HFFc6 (cell line): Measurements from ENCODE around the gene HECTD3. TPM values are rescaled to one million over a fixed set of nuclear protein-coding genes. Genes with fewer than 3 reads are reported as not detected.
A peak's percentile ranks its signal among the peaks of the same experiment; 100 is the strongest.
"Not testable (repeated sequence)": the region's sequence is repeated elsewhere in the genome, so short reads cannot be mapped to it uniquely, and the experiment has no call there.

Source experiments
- DNase-seq: peaks from one replicate; pipeline ENCODE4 v3.0.0-alpha.2; 2018
- H3K27ac Mint-ChIP-seq: 2 replicates; pipeline ENCODE4 v1.8.0; 2020; ENCODE audit warnings: mild to moderate bottlenecking, mixed read lengths
- H3K27me3 Mint-ChIP-seq: 2 replicates; pipeline ENCODE4 v1.8.0; 2021; ENCODE audit warnings: mild to moderate bottlenecking, moderate library complexity, mixed read lengths; ENCODE audit not compliant: insufficient read depth
- H3K36me3 Mint-ChIP-seq: 2 replicates; pipeline ENCODE4 v1.8.0; 2021; ENCODE audit warnings: low read depth, mixed read lengths
- H3K4me1 Mint-ChIP-seq: 2 replicates; pipeline ENCODE4 v1.8.0; 2020; ENCODE audit warnings: low read depth, mixed read lengths
- H3K4me3 Mint-ChIP-seq: 2 replicates; pipeline ENCODE4 v1.8.0; 2020; ENCODE audit warnings: mild to moderate bottlenecking, moderate library complexity, mixed read lengths
- H3K9me3 Mint-ChIP-seq: 2 replicates; pipeline ENCODE4 v1.8.0; 2020; ENCODE audit warnings: mild to moderate bottlenecking, mixed read lengths
- CTCF ChIP-seq: fragments of 200-600 bp; sonication (generic); IDR thresholded peaks from 2 replicates; pipeline ENCODE4 v1.5.0; 2021; ENCODE audit warnings: antibody characterized with exemption, mild to moderate bottlenecking
- total RNA-seq, 6 experiments: library from RNA; stranded (reverse); fragmentation: NEBNext Ultra II Directional; extraction: Animal tissue kit (Norgen Biotek cat#: 25700); gene quantifications; 2 replicates in 1 of 6; 3 replicates in 5 of 6; pipeline ENCODE4 v1.2.3, GENCODE V29; 2021

The HECTD3 gene
- total RNA-seq, 6 experiments from 2014 or later: 27.8 to 33.3 (median 31.5) TPM

GRCh38 chr1:44985747-44986359, 25.3 kb downstream of the HECTD3 start:
- Mint-ChIP-seq H3K27ac (peak overlapping the region; percentile 68), H3K9me3 (no peaks in the 10 kb centered on the region), H3K27me3 (peaks cover 5% of the 10 kb centered on the region), H3K36me3 (peaks cover 2% of the 10 kb centered on the region), H3K4me3 (peak overlapping the region; percentile 95), H3K4me1 (peaks cover 11% of the 10 kb centered on the region)
- no peak for TF ChIP-seq CTCF
- DNase-seq: no peak

- H3K9me3 Mint-ChIP-seq, H3K27me3 Mint-ChIP-seq, H3K4me1 Mint-ChIP-seq, H3K4me3 Mint-ChIP-seq, DNase-seq, H3K27ac Mint-ChIP-seq: not testable (repeated sequence)
- H3K36me3 Mint-ChIP-seq: peaks cover 28% of the 10 kb centered on the region
Measured at GRCh38 chr1:44977372-44977771, 33.8 kb downstream of the HECTD3 start.

GRCh38 chr1:44976252-44976651, 34.9 kb downstream of the HECTD3 start:
- no peak for TF ChIP-seq CTCF
- Mint-ChIP-seq H3K4me3 (no peak overlapping the region), H3K27ac (no peak overlapping the region), H3K9me3 (no peaks in the 10 kb centered on the region), H3K27me3 (no peaks in the 10 kb centered on the region), H3K36me3 (peaks cover 28% of the 10 kb centered on the region), H3K4me1 (no peaks in the 10 kb centered on the region)
- DNase-seq: no peak

GRCh38 chr1:44973645-44974044, 37.5 kb downstream of the HECTD3 start:
- no peak for DNase-seq
- H3K4me3 Mint-ChIP-seq: no peak overlapping the region
- no peak overlapping the region for H3K27ac Mint-ChIP-seq
- H3K27me3 Mint-ChIP-seq: no peaks in the 10 kb centered on the region
- peaks cover 21% of the 10 kb centered on the region for H3K36me3 Mint-ChIP-seq
- TF ChIP-seq CTCF: no peak
- peaks cover 24% of the 10 kb centered on the region for H3K4me1 Mint-ChIP-seq
- no peaks in the 10 kb centered on the region for H3K9me3 Mint-ChIP-seq

GRCh38 chr1:44970317-44970716, 40.8 kb downstream of the HECTD3 start:
- DNase-seq: peak; percentile 47
- no peak for TF ChIP-seq CTCF
- H3K4me3 Mint-ChIP-seq: no peak overlapping the region; the same call in none of the 2 replicates
- H3K27ac Mint-ChIP-seq: peak overlapping the region; percentile 24
- H3K9me3 Mint-ChIP-seq: no peaks in the 10 kb centered on the region
- peaks cover 9% of the 10 kb centered on the region for H3K36me3 Mint-ChIP-seq
- no peaks in the 10 kb centered on the region; the same call in 1 of the 2 replicates for H3K27me3 Mint-ChIP-seq
- peaks cover 33% of the 10 kb centered on the region for H3K4me1 Mint-ChIP-seq

GRCh38 chr1:44964396-44964795, 46.7 kb downstream of the HECTD3 start:
- DNase-seq: no peak
- no peaks in the 10 kb centered on the region for H3K9me3 Mint-ChIP-seq
- H3K27me3 Mint-ChIP-seq: no peaks in the 10 kb centered on the region; the same call in 1 of the 2 replicates
- peaks cover 4% of the 10 kb centered on the region for H3K36me3 Mint-ChIP-seq
- peaks cover 17% of the 10 kb centered on the region for H3K4me1 Mint-ChIP-seq
- no peak for TF ChIP-seq CTCF
- no peak overlapping the region for H3K4me3 Mint-ChIP-seq
- H3K27ac Mint-ChIP-seq: no peak overlapping the region
